Transverse colon (tissue), 3 donors: ENCODE data around the gene SETD3.

Experiments
- POLR2A ChIP-seq: fragments of 450-650 bp; IDR thresholded peaks from one replicate; pipeline ENCODE4 v1.6.1; 2016; ENCODE audit warnings: antibody characterized with exemption, mild to moderate bottlenecking, moderate library complexity
- TF ChIP-seq, protein P1 (sequence below), 5 experiments: fragments of 200-600 bp in 3 of 5; fragments of 450-650 bp in 2 of 5; sonication (generic) in 3 of 5; IDR thresholded peaks; 1 replicate in 2 of 5; 2 replicates in 3 of 5; pipeline ENCODE4 v1.5.1; 2016 to 2017; ENCODE audit warnings: antibody characterized with exemption in 5 of 5, inconsistent platforms in 3 of 5, mild to moderate bottlenecking in 2 of 5, moderate library complexity in 1 of 5

- TF ChIP-seq, protein P1, sequence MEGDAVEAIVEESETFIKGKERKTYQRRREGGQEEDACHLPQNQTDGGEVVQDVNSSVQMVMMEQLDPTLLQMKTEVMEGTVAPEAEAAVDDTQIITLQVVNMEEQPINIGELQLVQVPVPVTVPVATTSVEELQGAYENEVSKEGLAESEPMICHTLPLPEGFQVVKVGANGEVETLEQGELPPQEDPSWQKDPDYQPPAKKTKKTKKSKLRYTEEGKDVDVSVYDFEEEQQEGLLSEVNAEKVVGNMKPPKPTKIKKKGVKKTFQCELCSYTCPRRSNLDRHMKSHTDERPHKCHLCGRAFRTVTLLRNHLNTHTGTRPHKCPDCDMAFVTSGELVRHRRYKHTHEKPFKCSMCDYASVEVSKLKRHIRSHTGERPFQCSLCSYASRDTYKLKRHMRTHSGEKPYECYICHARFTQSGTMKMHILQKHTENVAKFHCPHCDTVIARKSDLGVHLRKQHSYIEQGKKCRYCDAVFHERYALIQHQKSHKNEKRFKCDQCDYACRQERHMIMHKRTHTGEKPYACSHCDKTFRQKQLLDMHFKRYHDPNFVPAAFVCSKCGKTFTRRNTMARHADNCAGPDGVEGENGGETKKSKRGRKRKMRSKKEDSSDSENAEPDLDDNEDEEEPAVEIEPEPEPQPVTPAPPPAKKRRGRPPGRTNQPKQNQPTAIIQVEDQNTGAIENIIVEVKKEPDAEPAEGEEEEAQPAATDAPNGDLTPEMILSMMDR (IDR thresholded peaks at IDR 0.05) = no peak
- TF ChIP-seq POLR2A = no peak
Measured at GRCh38 chr14:99363616-99364290, 116.9 kb downstream of the SETD3 start.
